Liver (tissue), 9 donors: Measurements from ENCODE around the gene LMTK3. TPM values are rescaled to one million over a fixed set of nuclear protein-coding genes. Genes with fewer than 3 reads are reported as not detected.

Source experiments
- DNase-seq: peaks from one replicate; pipeline ENCODE4 v3.0.0-alpha.2; 2017; ENCODE audit warnings: low spot score
- H3K27ac ChIP-seq, 2 donors: one replicate each; pipeline ENCODE4 v1.7.0; 2013; ENCODE audit warnings: inconsistent platforms in 2 of 2, low read length in 2 of 2, control low read depth in 1 of 2, low read depth in 1 of 2, mild to moderate bottlenecking in 1 of 2
- H3K27me3 ChIP-seq, 4 donors: one replicate each; pipeline versions ENCODE4 v1.6.1 to v1.7.0; 2013; ENCODE audit warnings: low read length in 3 of 4, inconsistent platforms in 1 of 4, mild to moderate bottlenecking in 1 of 4, moderate library complexity in 1 of 4; ENCODE audit not compliant: control insufficient read depth in 4 of 4, insufficient read depth in 4 of 4
- H3K36me3 ChIP-seq, 4 donors: one replicate each; pipeline versions ENCODE4 v1.6.1 to v1.7.0; 2013; ENCODE audit warnings: low read length in 3 of 4, mild to moderate bottlenecking in 3 of 4, low read depth in 1 of 4, moderate library complexity in 1 of 4; ENCODE audit not compliant: control insufficient read depth in 4 of 4, insufficient read depth in 3 of 4
- H3K4me1 ChIP-seq, 4 donors: one replicate each; pipeline versions ENCODE4 v1.6.1 to v1.7.0; 2013; ENCODE audit warnings: low read length in 3 of 4, mild to moderate bottlenecking in 3 of 4, moderate library complexity in 1 of 4; ENCODE audit not compliant: control insufficient read depth in 4 of 4, insufficient read depth in 4 of 4
- H3K4me3 ChIP-seq, 3 donors: one replicate each; pipeline versions ENCODE4 v1.6.1 to v1.7.0; 2013; ENCODE audit warnings: low read length in 3 of 3, control low read depth in 1 of 3, low read depth in 1 of 3, mild to moderate bottlenecking in 1 of 3
- H3K9ac ChIP-seq, 2 donors: one replicate each; pipeline ENCODE4 v1.7.0; 2013; ENCODE audit warnings: low read length in 2 of 2, mild to moderate bottlenecking in 2 of 2, moderate library complexity in 2 of 2, control low read depth in 1 of 2, low read depth in 1 of 2
- H3K9me3 ChIP-seq, 4 donors: one replicate each; pipeline versions ENCODE4 v1.6.1 to v1.7.0; 2013; ENCODE audit warnings: low read length in 3 of 4; ENCODE audit not compliant: control insufficient read depth in 4 of 4
- FOXA1 ChIP-seq: IDR thresholded peaks from 2 replicates; pipeline ENCODE4 v1.6.1; 2016; ENCODE audit warnings: antibody characterized with exemption
- FOXA2 ChIP-seq: IDR thresholded peaks from 2 replicates; pipeline ENCODE4 v1.6.1; 2016; ENCODE audit warnings: antibody characterized with exemption
- GABPA ChIP-seq, 2 donors: IDR thresholded peaks in 1 of 2; conservative IDR thresholded peaks in 1 of 2; 2 replicates each; pipeline ENCODE4 v1.6.1; 2016; ENCODE audit warnings: antibody characterized with exemption in 2 of 2, mild to moderate bottlenecking in 1 of 2, moderate library complexity in 1 of 2
- HNF4A ChIP-seq, 2 donors: conservative IDR thresholded peaks; 2 replicates each; pipeline ENCODE4 v1.6.1; 2016; ENCODE audit warnings: antibody characterized with exemption in 2 of 2, mild to moderate bottlenecking in 2 of 2
- JUND ChIP-seq, 2 donors: IDR thresholded peaks; 2 replicates each; pipeline ENCODE4 v1.6.1; 2016; ENCODE audit warnings: antibody characterized with exemption in 2 of 2
- NR2F2 ChIP-seq: IDR thresholded peaks from 2 replicates; pipeline ENCODE4 v1.6.1; 2016; ENCODE audit warnings: antibody characterized with exemption
- RAD21 ChIP-seq, 2 donors: IDR thresholded peaks; 2 replicates each; pipeline ENCODE4 v1.6.1; 2016; ENCODE audit warnings: antibody characterized with exemption in 2 of 2, mild to moderate bottlenecking in 2 of 2
- RXRA ChIP-seq, 2 donors: IDR thresholded peaks; 2 replicates each; pipeline ENCODE4 v1.6.1; 2017 to 2018; ENCODE audit warnings: antibody characterized with exemption in 2 of 2, mild to moderate bottlenecking in 1 of 2
- SP1 ChIP-seq: IDR thresholded peaks from 2 replicates; pipeline ENCODE4 v1.6.1; 2018; ENCODE audit warnings: antibody characterized with exemption, mild to moderate bottlenecking
- TAF1 ChIP-seq: conservative IDR thresholded peaks from 2 replicates; pipeline ENCODE4 v1.6.1; 2016; ENCODE audit warnings: antibody characterized with exemption, mild to moderate bottlenecking
- YY1 ChIP-seq: IDR thresholded peaks from 2 replicates; pipeline ENCODE4 v1.6.1; 2016; ENCODE audit warnings: antibody characterized with exemption, mild to moderate bottlenecking
- WGBS: extraction: QIAGEN DNeasy Blood & Tissue Kit; methylation state at CpG from one replicate; pipeline ENCODE4 v1.1.7; 2013; 5-methylcytosine and 5-hydroxymethylcytosine counted together
- polyA plus RNA-seq, 2 donors: library from polyadenylated mRNA; stranded (reverse) in 1 of 2; unstranded in 1 of 2; fragments of 200-250 nt in 1 of 2; fragments of >200 nt in 1 of 2; fragmentation: Nextera tagmentation in 1 of 2; extraction: Ambion mirVana in 1 of 2; gene quantifications; one replicate each; pipeline versions ENCODE4 v1.2.1 to v1.2.3, GENCODE V29; 2013 to 2015
- total RNA-seq, 2 donors: library from RNA; depleted of rRNA; stranded (reverse); fragments of >200 nt; gene quantifications; one replicate each; pipeline ENCODE4 v1.2.3, GENCODE V29; 2014
- TF ChIP-seq, protein P1 (sequence below): IDR thresholded peaks from 2 replicates; pipeline ENCODE4 v1.6.1; 2016; ENCODE audit warnings: antibody characterized with exemption
- TF ChIP-seq, protein P2 (sequence below): IDR thresholded peaks from 2 replicates; pipeline ENCODE4 v1.6.1; 2016; ENCODE audit warnings: antibody characterized with exemption
- TF ChIP-seq, protein P3 (sequence below): fragments of 150-350 bp; IDR thresholded peaks from 2 replicates; pipeline ENCODE4 v1.5.1; 2017; ENCODE audit warnings: improper control_type of control experiment, low read depth, low read length; ENCODE audit not compliant: missing input control
- donor health status: healthy.
- donor health status: healthy.
- donor health status: healthy.
- donor health status: healthy.
- donor health status: healthy.

The LMTK3 gene
- total and polyA plus RNA-seq, 4 donors: 0.08 TPM; not detected in 2

DNA sequence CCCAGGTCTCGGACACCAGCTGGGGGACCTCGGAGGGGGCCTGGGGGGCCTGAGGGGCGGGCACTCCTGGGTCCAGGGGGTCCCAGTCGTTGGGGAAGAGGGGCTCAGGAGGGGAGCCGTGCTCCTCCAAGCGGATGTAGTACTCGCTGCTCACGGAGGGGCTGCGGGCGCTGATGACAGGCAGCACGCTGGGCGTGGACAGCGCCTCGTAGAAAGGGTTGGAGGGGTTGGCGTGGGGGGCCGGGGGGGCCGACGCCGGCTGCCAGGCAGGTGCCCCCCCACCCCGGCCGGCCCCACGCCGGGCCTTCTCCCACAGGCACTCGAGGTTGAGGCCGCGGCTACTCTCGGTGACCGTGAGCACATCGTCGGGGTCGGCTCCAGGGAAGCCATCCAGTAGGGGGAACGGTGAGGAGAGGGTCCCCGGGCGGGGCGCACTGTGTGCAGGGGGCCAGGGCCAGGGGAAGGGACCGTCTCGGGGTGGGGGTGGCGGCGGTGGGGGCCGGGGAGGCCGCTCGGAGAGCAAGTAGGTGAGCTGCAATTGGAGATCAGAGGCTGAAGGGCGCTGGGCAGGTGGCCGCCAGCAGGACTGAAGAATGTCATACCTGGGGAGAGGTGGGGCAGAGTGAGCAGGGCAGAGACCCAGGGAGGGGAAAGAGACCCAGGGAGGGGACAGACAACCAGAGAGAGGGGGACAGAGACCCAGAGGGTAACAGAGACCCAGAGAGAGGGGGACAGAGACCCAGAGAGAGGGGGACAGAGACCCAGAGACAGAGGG lies 12.1 kb downstream of the LMTK3 start:
- Histone ChIP-seq H3K9me3 (no peaks in the 10 kb centered on the region), H3K4me1 (peaks cover 0 to 9% (median 4%) of the 10 kb centered on the region in 4 donors), H3K36me3 (no peaks in the 10 kb centered on the region), H3K9ac (no peak overlapping the region), H3K27me3 (peaks cover 0 to 4% (median 3%) of the 10 kb centered on the region in 4 donors), H3K4me3 (peak overlapping the region in 1 of 3 donors; percentile 6), H3K27ac (no peak overlapping the region)
- TF ChIP-seq HNF4A (conservative IDR thresholded peaks at IDR 0.05) (no peak), YY1 (no peak), SP1 (no peak), FOXA1 (no peak), GABPA (IDR thresholded peaks at IDR 0.05 in 1 of 2, conservative IDR thresholded peaks at IDR 0.05 in 1 of 2) (no peak), RAD21 (IDR thresholded peaks at IDR 0.05) (no peak), RXRA (IDR thresholded peaks at IDR 0.05) (no peak)
- TF ChIP-seq, protein P1, sequence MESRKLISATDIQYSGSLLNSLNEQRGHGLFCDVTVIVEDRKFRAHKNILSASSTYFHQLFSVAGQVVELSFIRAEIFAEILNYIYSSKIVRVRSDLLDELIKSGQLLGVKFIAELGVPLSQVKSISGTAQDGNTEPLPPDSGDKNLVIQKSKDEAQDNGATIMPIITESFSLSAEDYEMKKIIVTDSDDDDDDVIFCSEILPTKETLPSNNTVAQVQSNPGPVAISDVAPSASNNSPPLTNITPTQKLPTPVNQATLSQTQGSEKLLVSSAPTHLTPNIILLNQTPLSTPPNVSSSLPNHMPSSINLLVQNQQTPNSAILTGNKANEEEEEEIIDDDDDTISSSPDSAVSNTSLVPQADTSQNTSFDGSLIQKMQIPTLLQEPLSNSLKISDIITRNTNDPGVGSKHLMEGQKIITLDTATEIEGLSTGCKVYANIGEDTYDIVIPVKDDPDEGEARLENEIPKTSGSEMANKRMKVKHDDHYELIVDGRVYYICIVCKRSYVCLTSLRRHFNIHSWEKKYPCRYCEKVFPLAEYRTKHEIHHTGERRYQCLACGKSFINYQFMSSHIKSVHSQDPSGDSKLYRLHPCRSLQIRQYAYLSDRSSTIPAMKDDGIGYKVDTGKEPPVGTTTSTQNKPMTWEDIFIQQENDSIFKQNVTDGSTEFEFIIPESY: no peak
- WGBS: 49% methylated on average over 44 of the region's 44 CpGs
- no peak for DNase-seq

DNA sequence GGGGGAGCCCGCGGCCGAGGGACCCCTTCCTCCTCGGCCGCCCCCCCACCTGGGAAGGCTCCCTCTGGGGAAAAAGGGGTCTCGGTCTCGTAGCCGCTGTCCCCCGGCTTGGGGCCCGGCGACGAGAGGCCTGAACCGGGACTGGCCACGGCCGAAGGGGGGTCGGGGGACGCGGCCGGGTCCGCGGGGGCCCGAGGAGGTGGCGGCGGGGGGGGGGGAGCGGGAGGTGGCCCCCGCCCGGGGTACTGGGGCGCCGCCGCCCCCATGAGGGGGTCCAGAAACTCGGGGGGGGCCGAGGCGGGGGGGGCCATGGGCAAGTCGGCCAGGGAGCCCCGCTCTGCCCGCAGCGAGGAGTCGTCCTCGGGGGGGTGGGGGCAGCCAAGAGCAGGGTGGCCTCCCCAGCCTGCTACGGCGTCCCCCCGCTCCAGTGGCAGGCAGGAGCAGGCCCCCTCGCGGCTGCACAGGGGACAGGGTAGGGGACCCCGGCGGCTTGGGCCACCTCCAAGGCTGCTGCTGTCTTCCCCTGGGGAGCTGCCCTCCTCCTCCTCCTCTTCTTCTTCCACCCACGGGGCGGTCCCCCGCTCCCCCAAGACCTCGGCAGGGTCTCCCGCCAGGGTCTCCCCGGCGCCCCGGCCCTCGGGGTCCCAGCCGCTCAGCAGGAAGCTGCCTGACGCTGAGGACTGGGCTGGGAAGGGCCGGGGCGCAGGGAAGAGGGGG lies 12.9 kb downstream of the LMTK3 start:
- H3K9ac ChIP-seq: no peak overlapping the region
- peak overlapping the region in 1 of 3 donors; percentile 6 for H3K4me3 ChIP-seq
- no peak for TF ChIP-seq RAD21 (IDR thresholded peaks at IDR 0.05)
- TF ChIP-seq FOXA2: no peak
- 39% methylated on average over 55 of the region's 59 CpGs for WGBS
- H3K27me3 ChIP-seq: peaks cover 0 to 4% (median 3%) of the 10 kb centered on the region in 4 donors
- no peak for DNase-seq
- H3K27ac ChIP-seq: no peak overlapping the region
- H3K4me1 ChIP-seq: peaks cover 0 to 9% (median 4%) of the 10 kb centered on the region in 4 donors
- H3K36me3 ChIP-seq: no peaks in the 10 kb centered on the region
- no peaks in the 10 kb centered on the region for H3K9me3 ChIP-seq

DNA sequence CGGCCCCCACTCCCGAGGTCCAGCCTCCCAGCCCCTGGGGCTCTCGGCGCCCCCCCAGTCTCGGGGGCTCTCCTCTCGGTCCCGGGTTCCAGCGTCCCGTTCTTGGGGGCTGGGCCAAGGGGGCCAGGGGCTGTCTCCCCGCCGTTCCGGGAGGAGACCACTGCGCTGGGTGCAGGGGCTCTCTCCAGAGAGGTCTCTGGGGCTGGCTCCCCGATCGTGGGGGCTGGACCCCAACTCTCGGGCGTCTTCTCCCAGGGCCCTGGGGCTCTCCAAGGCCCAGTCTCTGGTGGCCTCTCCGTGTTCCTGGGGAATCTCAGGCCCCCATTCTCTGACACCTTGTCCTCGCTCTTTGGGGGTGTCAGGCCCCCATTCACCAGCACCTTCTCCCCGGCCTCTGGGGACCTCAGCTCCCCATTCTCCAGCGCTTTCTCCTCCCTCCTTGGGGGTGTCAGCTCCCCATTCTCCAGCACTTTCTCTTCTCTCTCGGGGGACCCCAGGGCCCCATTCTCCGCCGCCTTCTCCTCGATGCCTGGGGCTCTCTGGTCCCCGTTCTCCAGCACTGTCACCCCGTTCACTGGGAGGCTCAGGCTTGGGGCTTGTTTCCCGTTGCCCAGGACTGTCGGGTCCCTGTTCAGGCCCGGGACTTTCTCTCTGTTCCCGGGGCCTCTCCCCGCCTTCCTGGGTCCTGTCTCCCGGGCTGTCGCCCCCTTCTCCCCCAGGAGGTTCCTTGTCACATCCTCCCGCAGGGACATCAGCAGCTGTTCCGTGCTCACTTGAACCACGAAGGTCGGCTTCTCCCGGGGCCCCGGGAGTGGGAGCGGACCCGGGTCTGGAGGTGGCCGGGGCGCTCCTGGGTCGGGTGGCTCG lies 13.7 kb downstream of the LMTK3 start:
- Histone ChIP-seq H3K4me3 (peak overlapping the region in 1 of 3 donors; percentile 2), H3K36me3 (no peaks in the 10 kb centered on the region), H3K9ac (no peak overlapping the region), H3K27ac (no peak overlapping the region), H3K4me1 (peaks cover 0 to 9% (median 5%) of the 10 kb centered on the region in 4 donors), H3K27me3 (peaks cover 0 to 4% (median 3%) of the 10 kb centered on the region in 4 donors), H3K9me3 (no peaks in the 10 kb centered on the region)
- DNase-seq: no peak
- WGBS: 53% methylated on average over 46 of the region's 46 CpGs
- TF ChIP-seq HNF4A (conservative IDR thresholded peaks at IDR 0.05): no peak
- TF ChIP-seq, protein P1: no peak
- TF ChIP-seq JUND (IDR thresholded peaks at IDR 0.05): no peak
- TF ChIP-seq NR2F2: no peak
- TF ChIP-seq, protein P2, sequence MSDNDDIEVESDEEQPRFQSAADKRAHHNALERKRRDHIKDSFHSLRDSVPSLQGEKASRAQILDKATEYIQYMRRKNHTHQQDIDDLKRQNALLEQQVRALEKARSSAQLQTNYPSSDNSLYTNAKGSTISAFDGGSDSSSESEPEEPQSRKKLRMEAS: no peak
- TF ChIP-seq TAF1: no peak
- TF ChIP-seq RAD21 (IDR thresholded peaks at IDR 0.05): no peak
- TF ChIP-seq, protein P3, sequence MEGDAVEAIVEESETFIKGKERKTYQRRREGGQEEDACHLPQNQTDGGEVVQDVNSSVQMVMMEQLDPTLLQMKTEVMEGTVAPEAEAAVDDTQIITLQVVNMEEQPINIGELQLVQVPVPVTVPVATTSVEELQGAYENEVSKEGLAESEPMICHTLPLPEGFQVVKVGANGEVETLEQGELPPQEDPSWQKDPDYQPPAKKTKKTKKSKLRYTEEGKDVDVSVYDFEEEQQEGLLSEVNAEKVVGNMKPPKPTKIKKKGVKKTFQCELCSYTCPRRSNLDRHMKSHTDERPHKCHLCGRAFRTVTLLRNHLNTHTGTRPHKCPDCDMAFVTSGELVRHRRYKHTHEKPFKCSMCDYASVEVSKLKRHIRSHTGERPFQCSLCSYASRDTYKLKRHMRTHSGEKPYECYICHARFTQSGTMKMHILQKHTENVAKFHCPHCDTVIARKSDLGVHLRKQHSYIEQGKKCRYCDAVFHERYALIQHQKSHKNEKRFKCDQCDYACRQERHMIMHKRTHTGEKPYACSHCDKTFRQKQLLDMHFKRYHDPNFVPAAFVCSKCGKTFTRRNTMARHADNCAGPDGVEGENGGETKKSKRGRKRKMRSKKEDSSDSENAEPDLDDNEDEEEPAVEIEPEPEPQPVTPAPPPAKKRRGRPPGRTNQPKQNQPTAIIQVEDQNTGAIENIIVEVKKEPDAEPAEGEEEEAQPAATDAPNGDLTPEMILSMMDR: no peak
- no peak for TF ChIP-seq GABPA (IDR thresholded peaks at IDR 0.05 in 1 of 2, conservative IDR thresholded peaks at IDR 0.05 in 1 of 2)
- no peak for TF ChIP-seq RXRA (IDR thresholded peaks at IDR 0.05)
- no peak for TF ChIP-seq FOXA2
- TF ChIP-seq SP1: no peak
